ENCODE results near the gene CBLB. TPM values are rescaled to one million over a fixed set of nuclear protein-coding genes. Genes with fewer than 3 reads are reported as not detected.

The CBLB gene
- total RNA-seq, 1 experiment from 2014 or later = 26.2 TPM

DNA sequence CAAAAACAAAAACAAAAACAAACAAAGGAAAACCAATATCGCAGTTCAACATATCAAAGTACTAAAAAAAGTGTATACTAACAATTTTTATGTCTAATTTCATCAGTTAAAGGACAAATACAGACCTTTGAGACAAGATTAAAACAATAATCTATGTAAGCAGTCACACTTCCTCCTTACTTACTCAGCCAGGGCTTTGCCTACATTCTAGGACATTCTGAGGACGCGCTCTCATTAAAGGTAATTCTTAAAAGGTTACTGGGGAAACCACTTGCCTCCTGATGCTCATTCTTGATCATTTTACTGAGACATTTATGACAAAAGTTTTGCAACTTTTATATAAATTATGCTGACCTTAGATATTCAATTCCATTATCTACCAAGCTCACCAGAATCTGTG, 93.4 kb downstream of the CBLB start:
- CTCF ChIA-PET = no interaction called here
- Mint-ChIP-seq H3K27me3 (ENCODE audit: unreplicated experiment) (no peaks in the 10 kb centered on the region), H3K9me3 (ENCODE audit: low read depth, unreplicated experiment) (no peaks in the 10 kb centered on the region), H3K4me1 (ENCODE audit: low read depth, unreplicated experiment) (no peaks in the 10 kb centered on the region), H3K36me3 (ENCODE audit: insufficient read depth, unreplicated experiment) (no peaks in the 10 kb centered on the region), H3K4me3 (ENCODE audit: low read depth, unreplicated experiment) (no peak overlapping the region), H3K27ac (ENCODE audit: unreplicated experiment) (no peak overlapping the region)
- TF ChIP-seq, protein P1, sequence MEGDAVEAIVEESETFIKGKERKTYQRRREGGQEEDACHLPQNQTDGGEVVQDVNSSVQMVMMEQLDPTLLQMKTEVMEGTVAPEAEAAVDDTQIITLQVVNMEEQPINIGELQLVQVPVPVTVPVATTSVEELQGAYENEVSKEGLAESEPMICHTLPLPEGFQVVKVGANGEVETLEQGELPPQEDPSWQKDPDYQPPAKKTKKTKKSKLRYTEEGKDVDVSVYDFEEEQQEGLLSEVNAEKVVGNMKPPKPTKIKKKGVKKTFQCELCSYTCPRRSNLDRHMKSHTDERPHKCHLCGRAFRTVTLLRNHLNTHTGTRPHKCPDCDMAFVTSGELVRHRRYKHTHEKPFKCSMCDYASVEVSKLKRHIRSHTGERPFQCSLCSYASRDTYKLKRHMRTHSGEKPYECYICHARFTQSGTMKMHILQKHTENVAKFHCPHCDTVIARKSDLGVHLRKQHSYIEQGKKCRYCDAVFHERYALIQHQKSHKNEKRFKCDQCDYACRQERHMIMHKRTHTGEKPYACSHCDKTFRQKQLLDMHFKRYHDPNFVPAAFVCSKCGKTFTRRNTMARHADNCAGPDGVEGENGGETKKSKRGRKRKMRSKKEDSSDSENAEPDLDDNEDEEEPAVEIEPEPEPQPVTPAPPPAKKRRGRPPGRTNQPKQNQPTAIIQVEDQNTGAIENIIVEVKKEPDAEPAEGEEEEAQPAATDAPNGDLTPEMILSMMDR (IDR thresholded peaks at IDR 0.05; ENCODE audit: unreplicated experiment) = no peak
- no peak for DNase-seq
- no TSS peak for BruUV-seq (replicated peaks)
- intact Hi-C loops (cut with micrococcal nuclease; ENCODE audit: unreplicated experiment) = no loop called here

DNA sequence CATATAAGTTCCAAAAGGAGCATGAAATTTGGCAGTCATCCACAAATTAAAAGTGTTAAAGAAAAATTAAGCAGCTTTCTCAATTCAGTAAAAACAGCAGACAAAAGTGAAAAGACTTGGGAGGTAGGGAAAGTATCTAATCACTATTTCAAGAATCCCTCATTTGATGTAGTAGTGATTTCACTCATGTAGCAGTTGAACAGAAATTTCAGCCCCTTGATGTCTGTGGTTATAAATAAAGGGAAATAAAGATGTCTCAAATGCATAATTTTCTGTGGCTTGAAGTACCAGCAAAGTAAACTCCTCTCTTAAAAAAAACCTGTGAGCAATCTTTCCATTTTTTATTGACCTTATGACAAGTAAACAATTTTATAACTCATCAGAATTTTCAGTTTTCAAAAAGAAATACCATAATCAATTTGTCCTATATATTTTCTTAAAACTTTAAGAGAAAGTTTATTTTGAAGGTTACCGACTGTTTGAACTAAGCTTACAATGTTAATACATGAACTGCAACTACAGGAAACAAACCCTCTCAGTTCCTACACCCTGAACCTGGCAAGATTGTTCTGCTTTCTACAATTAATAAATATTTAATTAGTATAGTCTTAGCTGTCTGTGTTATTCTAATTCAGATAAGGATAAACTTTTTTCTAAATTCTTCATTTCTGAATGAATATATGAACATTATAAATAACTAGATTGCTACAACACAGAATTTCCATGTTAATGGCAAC, 94.2 kb downstream of the CBLB start:
- BruUV-seq (replicated peaks) = no TSS peak
- Mint-ChIP-seq H3K27ac (ENCODE audit: unreplicated experiment) (no peak overlapping the region), H3K9me3 (ENCODE audit: low read depth, unreplicated experiment) (no peaks in the 10 kb centered on the region)

GRCh38 chr3:105773291-105773690, 95.5 kb downstream of the CBLB start:
- intact Hi-C loops (cut with micrococcal nuclease; ENCODE audit: unreplicated experiment) = no loop called here
- H3K27me3 Mint-ChIP-seq (ENCODE audit: unreplicated experiment) = no peaks in the 10 kb centered on the region
- no peak for DNase-seq
- H3K9me3 Mint-ChIP-seq (ENCODE audit: low read depth, unreplicated experiment) = no peaks in the 10 kb centered on the region
- CTCF ChIA-PET = no interaction called here
- no peak overlapping the region for H3K27ac Mint-ChIP-seq (ENCODE audit: unreplicated experiment)
- no peaks in the 10 kb centered on the region for H3K36me3 Mint-ChIP-seq (ENCODE audit: insufficient read depth, unreplicated experiment)
- TF ChIP-seq, protein P1 (IDR thresholded peaks at IDR 0.05; ENCODE audit: unreplicated experiment) = no peak
- no peaks in the 10 kb centered on the region for H3K4me1 Mint-ChIP-seq (ENCODE audit: low read depth, unreplicated experiment)
- BruUV-seq (replicated peaks) = no TSS peak
- H3K4me3 Mint-ChIP-seq (ENCODE audit: low read depth, unreplicated experiment) = no peak overlapping the region

More for the DNA sequence above, 94.2 kb downstream of the CBLB start:
- intact Hi-C loops (cut with micrococcal nuclease; ENCODE audit: unreplicated experiment) = no loop called here
- no peaks in the 10 kb centered on the region for H3K4me1 Mint-ChIP-seq (ENCODE audit: low read depth, unreplicated experiment)
- CTCF ChIA-PET = no interaction called here
- H3K36me3 Mint-ChIP-seq (ENCODE audit: insufficient read depth, unreplicated experiment) = no peaks in the 10 kb centered on the region
- no peaks in the 10 kb centered on the region for H3K27me3 Mint-ChIP-seq (ENCODE audit: unreplicated experiment)
- TF ChIP-seq, protein P1 (IDR thresholded peaks at IDR 0.05; ENCODE audit: unreplicated experiment) = no peak
- H3K4me3 Mint-ChIP-seq (ENCODE audit: low read depth, unreplicated experiment) = no peak overlapping the region
- no peak for DNase-seq

- DNase-seq = no peak
- TF ChIP-seq, protein P1 (IDR thresholded peaks at IDR 0.05; ENCODE audit: unreplicated experiment) = no peak
- Mint-ChIP-seq H3K4me3 (ENCODE audit: low read depth, unreplicated experiment) (no peak overlapping the region), H3K36me3 (ENCODE audit: insufficient read depth, unreplicated experiment) (no peaks in the 10 kb centered on the region), H3K27ac (ENCODE audit: unreplicated experiment) (no peak overlapping the region), H3K9me3 (ENCODE audit: low read depth, unreplicated experiment) (no peaks in the 10 kb centered on the region), H3K4me1 (ENCODE audit: low read depth, unreplicated experiment) (no peaks in the 10 kb centered on the region), H3K27me3 (ENCODE audit: unreplicated experiment) (no peaks in the 10 kb centered on the region)
- no TSS peak for BruUV-seq (replicated peaks)
- intact Hi-C loops (cut with micrococcal nuclease; ENCODE audit: unreplicated experiment) = no loop called here
- CTCF ChIA-PET = interaction anchor here (0.8 kb wide), 1 partner anchor 1297 kb away, joined by 3 read pairs; no protein-coding TSS in a partner anchor
Measured at GRCh38 chr3:105772635-105773034, 96.2 kb downstream of the CBLB start.
